ENCODE measurements around the gene PKMYT1.
A peak's percentile ranks its signal among the peaks of the same experiment; 100 is the strongest.

Gene PKMYT1

GRCh38 chr16:2966043-2966807, 14.0 kb downstream of the PKMYT1 start:
- peaks cover 4% of the 10 kb centered on the region for H3K36me3 Mint-ChIP-seq (ENCODE audit: insufficient read depth)
- ATAC-seq (replicated peaks; ENCODE audit: extremely low read depth, poor library complexity, severe bottlenecking) = no peak
- DNase-seq (ENCODE audit: low spot score in 2 of 2) = no peak
- no peaks in the 10 kb centered on the region for H3K9me3 Mint-ChIP-seq
- no peak overlapping the region for H3K27ac Mint-ChIP-seq (ENCODE audit: low read depth)
- H3K4me3 Mint-ChIP-seq = no peak overlapping the region
- H3K4me1 Mint-ChIP-seq = peaks cover 31% of the 10 kb centered on the region
- peaks cover 36% of the 10 kb centered on the region for H3K27me3 Mint-ChIP-seq

GRCh38 chr16:2964475-2965336, 15.5 kb downstream of the PKMYT1 start:
- no peaks in the 10 kb centered on the region for H3K9me3 Mint-ChIP-seq
- peaks cover 6% of the 10 kb centered on the region for H3K36me3 Mint-ChIP-seq (ENCODE audit: insufficient read depth)
- DNase-seq (ENCODE audit: low spot score in 2 of 2) (no peak), ATAC-seq (replicated peaks; ENCODE audit: extremely low read depth, poor library complexity, severe bottlenecking) (no peak)
- H3K27me3 Mint-ChIP-seq = peaks cover 43% of the 10 kb centered on the region
- H3K4me3 Mint-ChIP-seq = peak overlapping the region; percentile 77
- no peak overlapping the region for H3K27ac Mint-ChIP-seq (ENCODE audit: low read depth)
- peaks cover 27% of the 10 kb centered on the region for H3K4me1 Mint-ChIP-seq

- Mint-ChIP-seq H3K27me3 (peaks cover 51% of the 10 kb centered on the region), H3K4me3 (peak within 1 kb of the TSS; percentile 77), H3K4me1 (peaks cover 27% of the 10 kb centered on the region), H3K27ac (ENCODE audit: low read depth) (no peak within 1 kb of the TSS), H3K9me3 (no peaks in the 10 kb centered on the region), H3K36me3 (ENCODE audit: insufficient read depth) (peaks cover 6% of the 10 kb centered on the region)
- ATAC-seq (replicated peaks; ENCODE audit: extremely low read depth, poor library complexity, severe bottlenecking) (no peak), DNase-seq (ENCODE audit: low spot score in 2 of 2) (no peak)
Measured at GRCh38 chr16:2963723-2964474, 16.3 kb downstream of the PKMYT1 start, which contains the start of gene KREMEN2. Gene KREMEN2 (plus strand): TSS chr16:2964275. CDS start chr16:2964521, 246 bp downstream.

- H3K9me3 Mint-ChIP-seq = no peaks in the 10 kb centered on the region
- peaks cover 49% of the 10 kb centered on the region for H3K27me3 Mint-ChIP-seq
- ATAC-seq (replicated peaks; ENCODE audit: extremely low read depth, poor library complexity, severe bottlenecking) (no peak), DNase-seq (ENCODE audit: low spot score in 2 of 2) (no peak)
- H3K4me3 Mint-ChIP-seq = peak overlapping the region; percentile 77
- no peak overlapping the region for H3K27ac Mint-ChIP-seq (ENCODE audit: low read depth)
- H3K4me1 Mint-ChIP-seq = peaks cover 21% of the 10 kb centered on the region
- H3K36me3 Mint-ChIP-seq (ENCODE audit: insufficient read depth) = peaks cover 6% of the 10 kb centered on the region
Measured at GRCh38 chr16:2963074-2963722, 17.0 kb downstream of the PKMYT1 start.

- Mint-ChIP-seq H3K36me3 (ENCODE audit: insufficient read depth) (peaks cover 6% of the 10 kb centered on the region), H3K4me3 (peak overlapping the region; percentile 16), H3K27me3 (peaks cover 44% of the 10 kb centered on the region), H3K9me3 (no peaks in the 10 kb centered on the region), H3K27ac (ENCODE audit: low read depth) (no peak overlapping the region), H3K4me1 (peaks cover 16% of the 10 kb centered on the region)
- ATAC-seq (replicated peaks; ENCODE audit: extremely low read depth, poor library complexity, severe bottlenecking) = no peak
- no peak for DNase-seq (ENCODE audit: low spot score in 2 of 2)
Measured at GRCh38 chr16:2962334-2963073, 17.7 kb downstream of the PKMYT1 start.

- H3K4me1 Mint-ChIP-seq = peaks cover 16% of the 10 kb centered on the region
- no peak overlapping the region for H3K4me3 Mint-ChIP-seq
- no peak for ATAC-seq (replicated peaks; ENCODE audit: extremely low read depth, poor library complexity, severe bottlenecking)
- H3K9me3 Mint-ChIP-seq = no peaks in the 10 kb centered on the region
- peaks cover 58% of the 10 kb centered on the region for H3K27me3 Mint-ChIP-seq
- DNase-seq (ENCODE audit: low spot score in 2 of 2) = no peak
- H3K27ac Mint-ChIP-seq (ENCODE audit: low read depth) = no peak overlapping the region
- peaks cover 6% of the 10 kb centered on the region for H3K36me3 Mint-ChIP-seq (ENCODE audit: insufficient read depth)
Measured at GRCh38 chr16:2960183-2961010, 19.8 kb downstream of the PKMYT1 start.

GRCh38 chr16:2959206-2959605, 21.0 kb downstream of the PKMYT1 start:
- Mint-ChIP-seq H3K27me3 (peaks cover 58% of the 10 kb centered on the region), H3K27ac (ENCODE audit: low read depth) (no peak overlapping the region), H3K9me3 (no peaks in the 10 kb centered on the region), H3K36me3 (ENCODE audit: insufficient read depth) (peaks cover 3% of the 10 kb centered on the region), H3K4me3 (no peak overlapping the region), H3K4me1 (peaks cover 14% of the 10 kb centered on the region)
- ATAC-seq (replicated peaks; ENCODE audit: extremely low read depth, poor library complexity, severe bottlenecking) = no peak
- no peak for DNase-seq (ENCODE audit: low spot score in 2 of 2)

- DNase-seq (ENCODE audit: low spot score in 2 of 2) = no peak
Measured at GRCh38 chr16:2956579-2956956, 23.7 kb downstream of the PKMYT1 start.

GRCh38 chr16:2955779-2956578, 24.3 kb downstream of the PKMYT1 start:
- Mint-ChIP-seq H3K4me1 (no peaks in the 10 kb centered on the region), H3K4me3 (no peak overlapping the region), H3K9me3 (no peaks in the 10 kb centered on the region), H3K27ac (ENCODE audit: low read depth) (no peak overlapping the region), H3K27me3 (peaks cover 49% of the 10 kb centered on the region), H3K36me3 (ENCODE audit: insufficient read depth) (peaks cover 2% of the 10 kb centered on the region)
- DNase-seq (ENCODE audit: low spot score in 2 of 2) = no peak
- ATAC-seq (replicated peaks; ENCODE audit: extremely low read depth, poor library complexity, severe bottlenecking) = no peak

More at GRCh38 chr16:2956579-2956956, 23.7 kb downstream of the PKMYT1 start:
- Mint-ChIP-seq H3K27me3 (peaks cover 53% of the 10 kb centered on the region), H3K4me3 (no peak overlapping the region), H3K4me1 (peaks cover 1% of the 10 kb centered on the region), H3K27ac (ENCODE audit: low read depth) (no peak overlapping the region), H3K36me3 (ENCODE audit: insufficient read depth) (peaks cover 2% of the 10 kb centered on the region), H3K9me3 (no peaks in the 10 kb centered on the region)
- ATAC-seq (replicated peaks; ENCODE audit: extremely low read depth, poor library complexity, severe bottlenecking) = no peak

- Mint-ChIP-seq H3K27me3 (peaks cover 49% of the 10 kb centered on the region), H3K9me3 (no peaks in the 10 kb centered on the region), H3K36me3 (ENCODE audit: insufficient read depth) (peaks cover 2% of the 10 kb centered on the region), H3K27ac (ENCODE audit: low read depth) (no peak overlapping the region), H3K4me3 (no peak overlapping the region), H3K4me1 (no peaks in the 10 kb centered on the region)
- DNase-seq (ENCODE audit: low spot score in 2 of 2) (no peak), ATAC-seq (replicated peaks; ENCODE audit: extremely low read depth, poor library complexity, severe bottlenecking) (no peak)
Measured at GRCh38 chr16:2955438-2955778, 24.8 kb downstream of the PKMYT1 start.
